Stimulated activated CD4-positive, alpha-beta T cell treated with anti-CD3 and anti-CD28 coated beads, Interleukin-4, amount 100 ng/mL, for 1 hour (primary cell): Measurements from ENCODE around the gene NDN.
"Not testable (repeated sequence)": the region's sequence is repeated elsewhere in the genome, so short reads cannot be mapped to it uniquely, and the experiment has no call there.

Experiments used
- DNase-seq: peaks from one replicate; pipeline ENCODE4 v3.0.0-alpha.2; 2020

Gene NDN, protein sequence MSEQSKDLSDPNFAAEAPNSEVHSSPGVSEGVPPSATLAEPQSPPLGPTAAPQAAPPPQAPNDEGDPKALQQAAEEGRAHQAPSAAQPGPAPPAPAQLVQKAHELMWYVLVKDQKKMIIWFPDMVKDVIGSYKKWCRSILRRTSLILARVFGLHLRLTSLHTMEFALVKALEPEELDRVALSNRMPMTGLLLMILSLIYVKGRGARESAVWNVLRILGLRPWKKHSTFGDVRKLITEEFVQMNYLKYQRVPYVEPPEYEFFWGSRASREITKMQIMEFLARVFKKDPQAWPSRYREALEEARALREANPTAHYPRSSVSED

GRCh38 chr15:23687143-23687470, at the start of gene NDN:
NDN (minus strand) TSS chr15:23687305; CDS start chr15:23687217, 88 bp downstream.
- DNase-seq, result no peak

DNA sequence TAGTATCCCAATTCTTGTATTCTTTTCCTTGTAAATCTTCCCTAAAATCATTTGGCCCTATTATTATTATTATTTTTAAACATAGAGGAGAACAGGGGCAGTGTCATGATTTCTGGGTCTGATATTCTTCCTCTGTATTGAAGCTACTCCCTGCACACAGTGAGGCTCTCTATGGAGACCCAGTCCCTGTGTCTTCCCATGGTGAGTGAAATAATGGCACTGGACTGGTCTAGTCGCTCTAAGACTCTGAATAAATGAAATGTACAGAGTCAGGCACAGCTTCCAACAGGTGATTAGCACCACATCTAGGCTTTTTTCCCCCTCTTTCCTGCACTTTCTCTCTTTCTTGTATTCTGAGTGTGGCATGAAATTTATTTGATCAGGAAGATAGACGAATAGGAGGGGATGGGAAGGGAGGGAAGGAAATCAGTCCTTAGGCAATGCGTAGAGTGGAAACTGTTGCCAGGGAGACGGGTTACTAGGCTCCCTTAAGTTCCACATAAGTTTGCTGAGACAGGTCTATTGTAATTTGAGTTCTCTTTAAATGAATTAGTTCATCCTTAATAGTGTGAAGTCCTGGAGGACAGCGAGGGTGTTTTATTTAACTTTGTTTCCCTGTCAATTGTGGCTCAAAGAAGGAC, 49.0 kb upstream of the NDN start:
- DNase-seq, result no peak

- DNase-seq, result no peak
Observed at GRCh38 chr15:23734862-23735261, 47.8 kb upstream of the NDN start.

GRCh38 chr15:23713874-23714656, 27.0 kb upstream of the NDN start:
- not testable (repeated sequence) for DNase-seq

DNA sequence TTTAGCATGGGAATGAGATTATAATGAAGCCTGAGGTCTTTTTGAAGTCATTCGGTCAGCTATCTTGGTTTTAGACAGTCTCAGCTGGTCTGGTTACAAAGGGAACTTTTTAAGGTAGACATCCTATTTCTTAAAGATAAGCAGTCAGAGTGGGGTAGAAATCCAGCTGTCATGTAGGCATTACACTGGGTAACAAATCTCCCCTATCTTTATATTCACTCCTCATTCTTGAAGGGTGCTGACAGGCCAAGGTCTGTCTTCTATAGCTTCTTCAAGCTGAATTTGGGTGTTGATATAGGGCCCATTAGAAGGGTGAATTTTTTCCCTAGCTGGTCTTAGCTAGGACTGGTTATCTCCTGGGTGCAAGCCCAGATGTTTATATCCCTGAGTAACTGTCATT, 21.2 kb upstream of the NDN start:
- DNase-seq, result no peak

DNA sequence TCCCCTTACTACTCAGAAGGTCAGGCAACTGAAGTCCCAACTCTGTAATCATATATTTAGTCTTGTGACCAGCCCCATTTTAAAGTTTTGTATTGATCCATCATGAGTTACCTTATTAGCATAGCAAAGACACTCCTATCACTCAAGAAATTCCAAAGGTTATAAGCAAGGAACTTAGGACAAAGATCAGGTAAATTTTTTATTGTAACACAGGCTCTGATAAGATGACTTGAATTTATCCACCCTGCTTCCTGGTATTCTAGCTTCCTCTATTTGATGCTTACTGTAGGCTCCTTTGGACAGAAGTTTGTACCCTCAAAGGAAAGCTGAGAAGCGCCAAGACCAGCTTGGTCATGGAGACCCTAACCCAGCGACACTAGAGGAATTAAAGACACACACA, 8.2 kb upstream of the NDN start:
- DNase-seq, result no peak

GRCh38 chr15:23694592-23694991, 7.5 kb upstream of the NDN start:
- no peak for DNase-seq

DNA sequence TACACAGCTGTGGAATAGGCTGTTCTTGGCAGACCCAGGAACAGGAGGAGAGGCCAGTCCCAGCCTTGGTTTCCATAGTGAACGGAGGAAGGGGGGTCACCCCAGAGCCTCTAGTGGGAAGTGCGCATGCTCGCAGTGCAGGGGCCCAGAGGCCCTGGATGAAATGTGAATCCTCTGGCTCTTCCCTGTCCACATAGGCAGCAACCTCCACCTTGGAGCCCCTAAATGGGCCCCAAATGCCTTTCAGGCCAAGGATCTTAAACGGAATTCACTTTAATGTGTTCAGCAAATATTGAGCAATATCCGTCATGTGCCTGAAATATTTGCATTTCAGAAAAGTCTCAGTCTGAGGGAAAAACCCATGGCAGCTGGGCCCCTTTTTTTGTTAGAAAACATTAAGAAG, 3.3 kb upstream of the NDN start:
- DNase-seq, result no peak

GRCh38 chr15:23690015-23690414, 2.9 kb upstream of the NDN start:
- DNase-seq, result no peak

DNA sequence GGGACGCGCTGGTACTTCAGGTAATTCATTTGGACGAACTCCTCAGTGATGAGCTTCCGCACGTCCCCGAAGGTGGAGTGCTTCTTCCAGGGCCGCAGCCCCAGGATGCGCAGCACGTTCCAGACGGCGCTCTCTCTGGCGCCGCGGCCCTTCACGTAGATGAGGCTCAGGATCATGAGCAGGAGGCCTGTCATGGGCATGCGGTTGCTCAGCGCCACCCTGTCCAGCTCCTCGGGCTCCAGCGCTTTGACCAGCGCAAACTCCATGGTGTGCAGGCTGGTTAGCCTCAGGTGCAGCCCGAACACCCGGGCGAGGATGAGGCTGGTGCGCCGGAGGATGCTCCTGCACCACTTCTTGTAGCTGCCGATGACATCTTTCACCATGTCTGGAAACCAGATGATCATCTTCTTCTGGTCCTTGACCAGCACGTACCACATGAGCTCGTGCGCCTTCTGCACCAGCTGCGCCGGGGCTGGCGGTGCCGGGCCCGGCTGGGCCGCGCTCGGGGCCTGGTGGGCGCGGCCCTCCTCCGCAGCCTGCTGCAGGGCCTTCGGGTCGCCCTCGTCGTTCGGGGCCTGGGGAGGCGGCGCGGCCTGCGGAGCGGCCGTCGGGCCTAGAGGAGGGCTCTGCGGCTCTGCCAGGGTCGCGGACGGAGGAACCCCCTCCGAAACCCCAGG, 501 bp downstream of the NDN start:
- no peak for DNase-seq

DNA sequence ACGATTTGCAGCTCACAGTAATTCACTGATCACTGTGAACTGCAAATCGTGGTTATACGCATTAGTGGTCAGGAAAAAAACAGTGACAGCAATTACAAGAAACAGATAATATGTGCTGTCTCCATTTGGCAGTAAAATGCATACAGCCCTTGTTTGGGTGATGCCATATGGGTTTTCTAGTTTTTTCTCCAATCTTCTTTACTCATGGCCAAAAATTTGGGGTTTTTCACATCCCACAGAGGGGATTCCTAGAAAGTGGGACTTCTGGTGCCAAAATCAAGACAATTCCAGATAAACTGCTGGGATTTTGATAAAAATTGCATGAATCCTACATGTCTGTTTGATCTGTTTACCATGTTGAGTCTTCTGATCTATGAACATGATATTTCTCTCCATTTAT, 15.6 kb downstream of the NDN start:
- DNase-seq, result no peak

DNA sequence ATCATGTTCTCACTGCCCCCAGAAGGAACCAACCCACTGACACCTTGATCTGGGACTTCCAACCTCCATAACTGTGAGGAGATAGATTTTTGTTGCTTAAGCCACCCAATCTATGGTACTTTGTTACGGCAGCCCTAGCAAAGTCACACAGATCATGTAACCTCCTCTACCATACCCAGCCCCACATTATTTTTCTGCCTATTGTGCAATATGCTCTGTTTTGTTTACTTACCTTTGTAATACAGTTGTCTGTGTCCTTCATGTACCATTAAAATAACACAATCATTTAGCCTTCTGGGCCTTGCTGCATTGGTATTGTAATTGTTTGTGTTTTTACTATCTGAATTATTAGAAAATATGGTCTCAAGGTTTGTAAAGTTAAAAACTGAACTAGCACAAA, 16.1 kb downstream of the NDN start:
- no peak for DNase-seq

- no peak for DNase-seq
Observed at GRCh38 chr15:23663232-23663631, 23.9 kb downstream of the NDN start.

DNA sequence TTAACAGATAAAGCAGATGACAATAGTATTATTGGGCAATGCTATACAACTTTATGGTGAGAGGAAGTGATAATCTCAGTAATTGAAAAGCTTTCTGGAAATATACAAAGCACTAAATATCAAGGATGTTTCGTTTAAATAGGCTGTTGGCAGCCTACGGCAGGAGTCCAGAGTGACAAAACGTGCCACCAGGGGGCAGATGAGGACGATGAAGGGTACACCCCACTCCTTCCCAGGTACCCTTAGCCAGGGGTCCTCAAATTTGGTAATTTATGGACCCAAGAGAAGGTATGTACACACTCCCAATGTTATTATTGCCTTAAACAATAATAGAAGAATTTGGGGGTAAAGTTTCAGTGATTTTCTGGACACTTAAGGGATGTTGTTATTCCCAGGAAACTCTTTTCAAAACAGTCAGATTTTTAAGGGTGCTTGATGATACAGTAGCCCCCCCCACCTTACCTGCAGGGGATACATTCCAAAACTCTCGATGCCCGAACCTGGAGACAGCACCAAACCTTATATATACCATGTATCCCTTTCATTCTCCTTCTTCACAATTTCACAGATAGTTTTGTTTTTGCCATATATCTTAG, 38.1 kb downstream of the NDN start:
- DNase-seq, result peak; percentile 35

GRCh38 chr15:23647421-23648370, 39.4 kb downstream of the NDN start, which contains the start of gene MAGEL2:
MAGEL2 (minus strand) TSS chr15:23647867; CDS start chr15:23647742, 125 bp downstream.
- no peak for DNase-seq

- no peak for DNase-seq
Observed at GRCh38 chr15:23647001-23647295, 40.2 kb downstream of the NDN start.

DNA sequence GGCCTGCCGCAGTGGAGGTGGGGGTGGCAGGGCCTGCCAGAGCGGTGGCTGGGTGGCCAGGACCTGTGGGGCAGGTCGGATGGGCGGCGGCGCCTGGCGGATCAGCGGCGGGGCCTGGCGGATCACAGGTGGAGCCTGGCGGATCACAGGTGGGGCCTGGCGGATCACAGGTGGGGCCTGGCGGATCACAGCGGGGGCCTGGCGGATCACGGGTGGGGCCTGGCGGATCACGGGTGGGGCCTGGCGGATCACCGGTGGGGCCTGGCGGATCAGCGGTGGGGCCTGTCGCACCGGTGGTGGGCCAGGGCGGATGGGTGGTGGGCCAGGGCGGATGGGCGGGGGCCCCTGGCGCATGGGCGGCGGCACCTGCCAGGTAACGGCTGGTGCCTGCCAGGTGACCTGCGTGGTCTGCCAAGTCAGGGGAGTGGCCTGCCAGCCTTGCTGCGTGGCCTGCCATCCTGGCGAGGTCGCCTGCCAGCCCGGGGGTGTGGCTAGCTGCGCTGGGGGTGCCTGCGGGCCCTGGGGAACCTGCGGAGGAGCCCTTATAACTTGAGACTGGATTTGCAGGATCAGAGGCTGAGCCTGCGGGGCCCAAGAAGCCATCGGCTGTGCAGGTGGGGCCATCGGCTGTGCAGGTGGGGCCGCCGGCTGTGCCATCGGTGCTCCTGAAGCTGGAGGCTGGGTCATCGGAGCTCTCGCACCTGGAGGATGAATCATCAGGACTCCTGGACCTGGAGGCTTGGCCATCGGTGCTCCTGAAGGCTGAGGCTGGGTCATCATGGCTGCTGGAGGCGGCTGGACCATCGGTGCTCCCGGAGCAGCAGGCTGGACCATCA, 40.7 kb downstream of the NDN start:
- no peak for DNase-seq

GRCh38 chr15:23645371-23646164, 41.5 kb downstream of the NDN start:
- DNase-seq, result no peak

DNA sequence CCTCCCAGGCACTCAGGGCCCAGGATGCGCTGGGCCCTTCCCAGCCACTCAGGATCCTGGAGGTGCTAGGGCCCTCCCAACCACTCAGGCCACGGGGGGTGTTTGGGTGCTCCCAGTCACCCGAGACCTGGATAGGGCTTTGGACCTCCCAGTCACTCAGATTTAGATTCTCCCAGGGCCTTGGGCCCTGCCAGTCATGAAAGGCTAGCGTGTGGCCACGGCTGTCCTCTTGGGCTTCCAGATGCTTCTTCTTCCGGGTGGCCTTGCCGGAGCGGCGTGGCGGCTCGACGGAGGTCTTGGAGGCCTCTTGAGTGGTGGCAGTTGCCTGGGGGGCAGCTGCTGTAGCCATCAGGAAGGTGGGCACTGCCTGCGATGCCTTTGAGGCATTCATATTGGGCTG, 42.3 kb downstream of the NDN start:
- no peak for DNase-seq

GRCh38 chr15:23642413-23643044, 44.6 kb downstream of the NDN start:
- DNase-seq, result peak; percentile 35
